K562 (cell line): Measurements from ENCODE around the gene SPRN. TPM values are rescaled to one million over a fixed set of nuclear protein-coding genes. Genes with fewer than 3 reads are reported as not detected.

ENCODE experiments used
- CREM ChIP-seq: IDR thresholded peaks from 2 replicates; pipeline ENCODE4 v1.6.1; 2014; ENCODE audit warnings: antibody characterized with exemption, low read depth
- ZNF133 ChIP-seq: fragments of 250-450 bp; sonication (Bioruptor Pico); IDR thresholded peaks from 2 replicates; pipeline ENCODE4 v1.4.0; 2020; ENCODE audit warnings: mild to moderate bottlenecking
- ZNF436 ChIP-seq: fragments of 250-450, 450-650 bp; sonication (Bioruptor Pico); formaldehyde crosslinking; IDR thresholded peaks from 2 replicates; pipeline ENCODE4 v1.7.0; 2020; ENCODE audit warnings: mild to moderate bottlenecking
- polyA plus RNA-seq, 8 experiments: library from polyadenylated mRNA; depleted of rRNA in 4 of 8; stranded (reverse) in 5 of 8; unstranded in 3 of 8; fragments of >200 nt; fragmentation: Nextera tagmentation in 2 of 8; fragmentation: Illumina TruSeq in 1 of 8; extraction: Ambion mirVana in 2 of 8; extraction: Trizol in 1 of 8; gene quantifications; 2 replicates each; pipeline versions ENCODE4 v1.2.1 to v1.2.3, GENCODE V29; 2011 to 2014; ENCODE audit warnings: inconsistent platforms in 1 of 8, missing spikeins in 1 of 8
- total RNA-seq, 7 experiments: library from RNA; depleted of rRNA in 6 of 7; stranded (reverse); fragments of >200 nt in 6 of 7; fragmentation: Illumina TruSeq in 2 of 7; extraction: Trizol in 2 of 7; gene quantifications; 2 replicates each; pipeline versions ENCODE4 v1.2.1 to v1.2.3, GENCODE V29; 2011 to 2021; ENCODE audit warnings: low replicate concordance in 1 of 7
- TF ChIP-seq, protein P1 (sequence below): fragments of 250-450 bp; sonication (Bioruptor Pico); IDR thresholded peaks from 2 replicates; pipeline ENCODE4 v1.5.0; 2021; ENCODE audit warnings: mild to moderate bottlenecking, borderline replicate concordance
- TF ChIP-seq, protein P2 (sequence below): sonication (generic); formaldehyde crosslinking; IDR thresholded peaks from 2 replicates; pipeline ENCODE4 v1.8.1; 2023; ENCODE audit warnings: mild to moderate bottlenecking, missing genetic modification reagents, moderate library complexity

Gene SPRN
- total and polyA plus RNA-seq, 9 of the 15 experiments (the other 6 are each of a cell fraction or from before 2014, with no cell fraction given), result 0.04 TPM; not detected in 8

- TF ChIP-seq, protein P1, sequence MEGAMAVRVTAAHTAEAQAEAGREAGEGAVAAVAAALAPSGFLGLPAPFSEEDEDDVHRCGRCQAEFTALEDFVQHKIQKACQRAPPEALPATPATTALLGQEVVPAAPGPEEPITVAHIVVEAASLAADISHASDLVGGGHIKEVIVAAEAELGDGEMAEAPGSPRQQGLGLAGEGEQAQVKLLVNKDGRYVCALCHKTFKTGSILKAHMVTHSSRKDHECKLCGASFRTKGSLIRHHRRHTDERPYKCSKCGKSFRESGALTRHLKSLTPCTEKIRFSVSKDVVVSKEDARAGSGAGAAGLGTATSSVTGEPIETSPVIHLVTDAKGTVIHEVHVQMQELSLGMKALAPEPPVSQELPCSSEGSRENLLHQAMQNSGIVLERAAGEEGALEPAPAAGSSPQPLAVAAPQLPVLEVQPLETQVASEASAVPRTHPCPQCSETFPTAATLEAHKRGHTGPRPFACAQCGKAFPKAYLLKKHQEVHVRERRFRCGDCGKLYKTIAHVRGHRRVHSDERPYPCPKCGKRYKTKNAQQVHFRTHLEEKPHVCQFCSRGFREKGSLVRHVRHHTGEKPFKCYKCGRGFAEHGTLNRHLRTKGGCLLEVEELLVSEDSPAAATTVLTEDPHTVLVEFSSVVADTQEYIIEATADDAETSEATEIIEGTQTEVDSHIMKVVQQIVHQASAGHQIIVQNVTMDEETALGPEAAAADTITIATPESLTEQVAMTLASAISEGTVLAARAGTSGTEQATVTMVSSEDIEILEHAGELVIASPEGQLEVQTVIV (CRISPR knock-in tag), result no peak
- TF ChIP-seq ZNF436 (CRISPR knock-in tag) (no peak), ZNF133 (CRISPR knock-in tag) (no peak), CREM (no peak)
- TF ChIP-seq, protein P2, sequence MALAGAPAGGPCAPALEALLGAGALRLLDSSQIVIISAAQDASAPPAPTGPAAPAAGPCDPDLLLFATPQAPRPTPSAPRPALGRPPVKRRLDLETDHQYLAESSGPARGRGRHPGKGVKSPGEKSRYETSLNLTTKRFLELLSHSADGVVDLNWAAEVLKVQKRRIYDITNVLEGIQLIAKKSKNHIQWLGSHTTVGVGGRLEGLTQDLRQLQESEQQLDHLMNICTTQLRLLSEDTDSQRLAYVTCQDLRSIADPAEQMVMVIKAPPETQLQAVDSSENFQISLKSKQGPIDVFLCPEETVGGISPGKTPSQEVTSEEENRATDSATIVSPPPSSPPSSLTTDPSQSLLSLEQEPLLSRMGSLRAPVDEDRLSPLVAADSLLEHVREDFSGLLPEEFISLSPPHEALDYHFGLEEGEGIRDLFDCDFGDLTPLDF, result no peak
These were observed 21.6 kb upstream of the SPRN start (continued) for GRCh38 chr10:133445751-133446708.
